ENCODE results near the gene CACNA1D.

DNA sequence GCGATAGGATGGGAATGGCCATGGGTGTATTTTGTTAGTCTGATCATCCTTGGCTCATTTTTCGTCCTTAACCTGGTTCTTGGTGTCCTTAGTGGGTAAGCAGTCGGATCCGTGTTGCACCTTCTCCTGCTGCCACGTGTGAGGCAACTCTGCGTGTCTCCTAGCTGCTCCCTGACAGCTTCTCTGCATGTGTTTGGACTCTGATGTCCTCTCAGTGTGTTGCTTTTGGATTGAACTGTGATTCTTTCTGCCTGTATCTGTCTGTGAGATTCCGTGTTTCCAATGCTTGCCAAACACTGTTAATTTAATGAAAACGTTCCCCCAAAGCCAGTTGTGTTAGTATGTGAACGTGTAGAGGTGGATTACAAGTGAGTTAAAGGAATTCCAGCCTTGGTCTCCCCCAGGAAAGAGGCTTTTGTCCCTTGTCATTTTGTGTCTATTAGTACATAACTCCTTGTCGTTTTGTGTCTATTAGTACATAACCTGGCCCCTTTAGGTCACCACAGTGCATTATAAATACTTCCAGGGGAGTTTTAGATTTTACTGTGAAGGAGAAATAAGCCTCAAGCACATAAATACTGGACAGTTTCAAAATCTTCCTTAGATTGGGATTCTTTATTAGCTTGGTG lies 179.4 kb downstream of the CACNA1D start:
- TF ChIP-seq RNF2 (IDR thresholded peaks at IDR 0.05) = no peak
- no peak for TF ChIP-seq ZNF121 (CRISPR knock-in tag; conservative IDR thresholded peaks at IDR 0.05)
- TF ChIP-seq ZNF77 (CRISPR knock-in tag; IDR thresholded peaks at IDR 0.05) = no peak
- no peak for TF ChIP-seq FOXO4 (CRISPR knock-in tag; IDR thresholded peaks at IDR 0.05)
- TF ChIP-seq CREB1 (IDR thresholded peaks at IDR 0.05) = no peak
- TF ChIP-seq CREB1 (CRISPR knock-in tag; IDR thresholded peaks at IDR 0.05) = no peak
- TF ChIP-seq EZH2 (IDR thresholded peaks at IDR 0.05; ENCODE audit: borderline replicate concordance, low read depth, low read length) = no peak
- no peak for TF ChIP-seq ZNF398 (CRISPR knock-in tag; IDR thresholded peaks at IDR 0.05)

All from K562 (cell line).